ENCODE measurements around the gene JADE2.

JADE2 gene

GRCh38 chr5:134564396-134564795 is 38.9 kb downstream of the JADE2 start (continued):
- TF ChIP-seq INSM2 (tag by site-specific recombination; IDR thresholded peaks at IDR 0.05): no peak
- TF ChIP-seq ZNF792 (tag by site-specific recombination; IDR thresholded peaks at IDR 0.05): no peak
- no peak for TF ChIP-seq ZNF121 (tag by site-specific recombination; IDR thresholded peaks at IDR 0.05)

GRCh38 chr5:134565791-134566740 is 40.6 kb downstream of the JADE2 start:
- Histone ChIP-seq H3K36me3 (ENCODE audit: control insufficient read depth in 2 of 2, insufficient read depth in 1 of 2, low read length in 2 of 2) (peaks cover 0 to 26% of the 10 kb centered on the region in 2 experiments; a peak in 2 of 3 replicates), H3K4me3 (ENCODE audit: low read depth, low read length) (no peak overlapping the region), H3K9me3 (ENCODE audit: control insufficient read depth, insufficient read depth, low read depth, low read length) (no peaks in the 10 kb centered on the region), H3K27ac (ENCODE audit: extremely low read depth, low read depth, low read length) (no peak overlapping the region), H3K4me1 (ENCODE audit: control insufficient read depth, insufficient read depth, low read length) (no peaks in the 10 kb centered on the region)
- CTCF ChIA-PET: interaction anchor here (0.6 to 2.0 kb wide), 3 partner anchors 12 to 54 kb away, joined by 3 to 9 read pairs (median 5); no protein-coding TSS in a partner anchor
- POLR2A ChIA-PET: no interaction called here
- TF ChIP-seq ZNF473 (tag by site-specific recombination; IDR thresholded peaks at IDR 0.05) (no peak), PRDM6 (tag by site-specific recombination; IDR thresholded peaks at IDR 0.05) (no peak), ZNF266 (tag by site-specific recombination; IDR thresholded peaks at IDR 0.05; ENCODE audit: low read depth) (no peak), HIC1 (tag by site-specific recombination; IDR thresholded peaks at IDR 0.05) (no peak), ZNF704 (tag by site-specific recombination; IDR thresholded peaks at IDR 0.05) (no peak), ZNF76 (tag by site-specific recombination; IDR thresholded peaks at IDR 0.05; ENCODE audit: borderline replicate concordance, low read depth) (no peak), ZNF37A (tag by site-specific recombination; IDR thresholded peaks at IDR 0.05) (no peak), ZNF514 (tag by site-specific recombination; IDR thresholded peaks at IDR 0.05) (no peak), ZNF776 (tag by site-specific recombination; IDR thresholded peaks at IDR 0.05; ENCODE audit: borderline replicate concordance) (no peak), ZNF785 (tag by site-specific recombination; IDR thresholded peaks at IDR 0.05) (no peak), MYNN (tag by site-specific recombination; IDR thresholded peaks at IDR 0.05; ENCODE audit: borderline replicate concordance) (no peak), ZIC2 (tag by site-specific recombination; IDR thresholded peaks at IDR 0.05) (no peak), ZNF707 (tag by site-specific recombination; IDR thresholded peaks at IDR 0.05) (no peak), ZNF174 (tag by site-specific recombination; IDR thresholded peaks at IDR 0.05) (no peak), HOXA7 (CRISPR knock-in tag; IDR thresholded peaks at IDR 0.05; ENCODE audit: borderline replicate concordance) (no peak), ZNF626 (tag by site-specific recombination; IDR thresholded peaks at IDR 0.05) (no peak), ZNF529 (tag by site-specific recombination; IDR thresholded peaks at IDR 0.05; ENCODE audit: insufficient replicate concordance) (no peak), ZNF670 (tag by site-specific recombination; IDR thresholded peaks at IDR 0.05; ENCODE audit: low read depth) (no peak)
